Activated naive CD8-positive, alpha-beta T cell (primary cell): ENCODE data around the gene FILIP1.
"Not testable (repeated sequence)": the region's sequence is repeated elsewhere in the genome, so short reads cannot be mapped to it uniquely, and the experiment has no call there.

Experiments
- H3K27ac Mint-ChIP-seq: one replicate; pipeline ENCODE4 v1.8.0; 2021; ENCODE audit warnings: mixed read lengths
- H3K27me3 Mint-ChIP-seq: one replicate; pipeline ENCODE4 v1.8.0; 2021; ENCODE audit warnings: mixed read lengths
- H3K36me3 Mint-ChIP-seq: one replicate; pipeline ENCODE4 v1.8.0; 2021; ENCODE audit warnings: mixed read lengths
- H3K4me1 Mint-ChIP-seq: one replicate; pipeline ENCODE4 v1.8.0; 2021; ENCODE audit warnings: low read depth, mixed read lengths
- H3K4me3 Mint-ChIP-seq: one replicate; pipeline ENCODE4 v1.8.0; 2021; ENCODE audit warnings: mild to moderate bottlenecking, mixed read lengths
- H3K9me3 Mint-ChIP-seq: one replicate; pipeline ENCODE4 v1.8.0; 2021; ENCODE audit warnings: low read depth, mixed read lengths

Gene FILIP1

DNA sequence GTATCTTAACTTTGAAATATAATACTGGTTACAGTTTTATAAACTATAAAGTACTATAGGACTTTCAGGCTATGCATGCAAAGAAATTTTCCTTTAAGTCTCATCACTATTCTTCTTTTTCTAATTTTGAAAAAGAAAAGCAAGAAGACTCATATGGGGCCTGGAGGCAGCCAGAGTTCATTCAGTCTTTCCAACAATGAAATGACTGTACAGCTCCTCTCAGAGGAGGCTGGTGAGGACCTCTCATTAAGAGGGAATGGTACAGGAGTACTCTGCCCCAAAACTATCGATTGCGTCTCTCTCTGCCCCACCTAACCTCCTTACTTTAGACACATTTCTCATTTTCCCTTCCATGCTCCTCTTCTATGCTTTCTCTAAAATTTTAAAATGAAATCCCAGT is 66.3 kb downstream of the FILIP1 start:
- Mint-ChIP-seq H3K4me3 (no peak overlapping the region), H3K9me3 (no peaks in the 10 kb centered on the region), H3K27me3 (peaks cover 2% of the 10 kb centered on the region), H3K36me3 (no peaks in the 10 kb centered on the region), H3K27ac (no peak overlapping the region), H3K4me1 (peaks cover 11% of the 10 kb centered on the region)

DNA sequence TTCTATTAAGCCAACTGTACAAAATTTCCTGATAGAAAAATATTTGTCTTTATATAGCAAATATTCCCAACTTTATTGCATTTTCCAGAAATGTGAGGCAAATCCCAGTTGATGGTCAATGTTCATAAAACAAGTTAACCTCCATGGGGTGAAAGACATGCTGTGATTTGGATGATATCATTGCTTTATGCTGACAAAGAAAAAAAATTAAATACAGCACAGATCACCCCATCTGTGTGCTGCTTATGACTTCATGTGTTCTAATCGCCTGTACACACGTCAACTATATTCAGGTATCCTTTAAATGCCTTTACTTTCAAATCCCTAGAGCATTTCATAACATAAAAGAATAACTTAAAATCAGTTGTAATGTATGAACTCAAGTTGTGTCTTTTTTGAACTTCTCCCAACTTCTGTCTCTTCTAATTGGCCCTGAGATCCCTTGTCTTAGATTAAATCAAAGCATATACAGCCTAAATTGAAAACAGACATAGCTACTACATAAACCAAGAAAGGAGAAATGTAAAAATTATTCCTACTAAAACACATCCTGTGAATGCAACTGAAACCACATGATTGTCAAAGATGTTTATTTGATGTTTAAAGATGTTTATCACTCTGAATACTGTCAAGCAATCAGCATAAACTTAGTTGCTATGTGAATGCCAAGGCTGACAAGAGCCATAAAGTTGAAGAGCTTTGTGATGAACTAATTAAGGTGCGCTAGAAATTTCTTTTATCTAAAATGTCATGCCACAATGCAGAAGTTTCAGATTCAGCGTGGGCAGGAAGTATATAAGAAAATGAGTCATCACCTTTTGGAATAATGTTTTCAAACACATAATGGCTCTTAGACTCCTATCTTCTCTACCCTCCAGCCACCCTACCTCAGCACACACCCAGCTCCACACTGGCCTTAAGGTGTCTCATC is 68.7 kb downstream of the FILIP1 start:
- Mint-ChIP-seq H3K9me3 (no peaks in the 10 kb centered on the region), H3K4me3 (no peak overlapping the region), H3K36me3 (no peaks in the 10 kb centered on the region), H3K27ac (no peak overlapping the region), H3K4me1 (peaks cover 11% of the 10 kb centered on the region), H3K27me3 (peaks cover 2% of the 10 kb centered on the region)

DNA sequence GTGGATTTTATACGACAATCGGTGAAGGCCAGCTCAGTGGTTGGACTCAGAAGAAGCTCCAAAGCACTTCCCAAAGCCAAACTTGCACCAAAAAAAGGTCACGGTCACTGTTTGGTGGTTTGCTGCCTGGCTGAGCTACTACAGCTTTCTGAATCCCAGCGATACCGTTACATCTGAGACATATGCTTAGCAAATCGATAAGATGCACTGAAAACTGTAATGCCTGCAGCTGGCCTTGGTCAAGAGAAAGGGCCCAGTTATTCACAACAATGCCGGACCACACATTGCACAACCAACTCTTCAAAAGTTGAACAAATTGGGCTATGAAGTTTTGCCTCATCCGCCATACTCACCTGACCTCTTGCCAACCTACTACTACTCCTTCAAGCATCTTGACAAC is 70.2 kb downstream of the FILIP1 start:
- Mint-ChIP-seq H3K27me3 (peaks cover 2% of the 10 kb centered on the region), H3K4me1 (peaks cover 11% of the 10 kb centered on the region), H3K4me3 (no peak overlapping the region), H3K9me3 (no peaks in the 10 kb centered on the region), H3K36me3 (no peaks in the 10 kb centered on the region), H3K27ac (no peak overlapping the region)

DNA sequence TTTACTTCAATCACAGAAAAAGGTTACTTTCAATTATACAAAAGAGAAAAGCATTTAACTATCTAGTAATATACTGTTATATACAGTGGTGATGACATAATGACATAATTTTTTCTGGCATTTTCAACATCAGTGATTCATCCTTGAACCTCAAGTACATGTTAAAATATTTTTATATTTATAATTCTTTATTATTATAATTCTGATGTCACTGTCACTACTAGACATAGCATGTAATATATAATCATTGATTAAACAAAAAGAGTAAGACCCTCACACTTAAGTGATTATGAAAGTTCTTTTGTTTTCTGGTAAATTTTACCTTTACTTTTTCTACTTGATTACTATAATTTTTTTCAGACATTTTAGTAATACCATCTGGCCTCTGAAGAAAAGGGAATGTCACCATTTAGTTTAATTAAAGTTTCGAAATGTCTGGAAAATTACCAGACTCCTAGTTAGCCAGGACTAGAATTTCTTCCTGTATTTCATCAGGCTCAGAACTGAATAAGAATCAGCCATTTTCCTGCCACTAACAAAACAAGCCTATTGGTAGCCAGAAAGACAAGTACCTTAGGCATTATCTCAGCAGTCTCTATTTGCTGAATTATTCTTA is 71.5 kb downstream of the FILIP1 start:
- peaks cover 6% of the 10 kb centered on the region for H3K27me3 Mint-ChIP-seq
- H3K4me3 Mint-ChIP-seq: no peak overlapping the region
- no peaks in the 10 kb centered on the region for H3K36me3 Mint-ChIP-seq

DNA sequence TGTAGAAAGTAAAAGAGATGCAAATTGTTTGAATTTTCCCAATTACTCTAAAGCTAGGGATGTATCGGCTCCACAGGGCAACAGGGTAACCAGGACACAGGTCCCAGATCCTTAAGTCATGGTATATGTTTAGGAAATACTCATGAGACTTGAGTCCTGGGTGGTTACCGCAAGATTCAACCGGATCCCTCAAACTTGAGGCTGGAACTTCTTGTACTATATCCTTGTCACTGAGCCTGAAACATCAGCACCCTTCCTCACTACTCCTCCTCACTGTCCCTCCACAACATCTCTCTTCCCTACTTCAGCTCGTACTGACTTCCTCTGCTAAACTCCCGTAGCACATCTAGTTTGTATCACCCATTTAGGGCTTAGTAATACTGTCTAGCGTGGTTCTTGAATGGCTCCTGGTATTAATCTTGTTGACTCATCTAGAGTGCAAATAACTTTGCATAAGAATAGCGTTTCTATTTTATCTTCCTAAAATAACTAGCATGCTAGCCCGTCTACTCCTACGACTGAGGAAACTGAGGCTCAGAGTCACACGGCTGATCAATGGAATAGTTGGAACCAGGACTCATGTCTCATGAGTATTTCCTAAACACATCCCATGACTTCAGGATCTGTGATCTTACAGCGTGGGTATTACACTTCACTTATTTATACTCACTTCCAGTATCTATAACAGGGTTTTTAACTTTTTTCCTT is 72.1 kb downstream of the FILIP1 start:
- Mint-ChIP-seq H3K36me3 (no peaks in the 10 kb centered on the region), H3K27me3 (peaks cover 6% of the 10 kb centered on the region), H3K4me3 (no peak overlapping the region), H3K4me1 (peaks cover 11% of the 10 kb centered on the region), H3K27ac (no peak overlapping the region), H3K9me3 (no peaks in the 10 kb centered on the region)

More for the DNA sequence above, 71.5 kb downstream of the FILIP1 start:
- Mint-ChIP-seq H3K27ac (no peak overlapping the region), H3K9me3 (no peaks in the 10 kb centered on the region), H3K4me1 (peaks cover 11% of the 10 kb centered on the region)

DNA sequence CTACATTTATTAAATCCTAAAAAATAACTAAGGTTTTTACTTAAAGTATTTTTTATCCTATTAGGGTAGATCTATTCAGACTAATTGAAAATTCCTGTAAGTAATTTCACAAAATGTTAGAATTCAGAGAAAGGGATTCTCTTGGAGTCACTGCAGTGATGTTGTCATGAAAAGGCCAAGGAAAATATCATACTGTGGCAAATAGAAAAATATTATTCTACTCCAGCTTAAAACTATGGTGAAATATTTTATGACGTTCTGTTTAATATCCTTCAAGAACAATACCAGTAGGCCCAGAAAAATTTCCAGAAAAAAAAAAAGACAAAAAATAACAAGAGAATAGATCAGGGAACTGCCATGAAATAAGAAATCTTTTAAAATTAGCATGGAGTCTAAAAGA is 73.6 kb downstream of the FILIP1 start:
- Mint-ChIP-seq H3K36me3 (no peaks in the 10 kb centered on the region), H3K27me3 (peaks cover 6% of the 10 kb centered on the region), H3K9me3 (no peaks in the 10 kb centered on the region), H3K4me3 (no peak overlapping the region), H3K27ac (no peak overlapping the region), H3K4me1 (peaks cover 3% of the 10 kb centered on the region)

GRCh38 chr6:75419416-75419815 is 74.2 kb downstream of the FILIP1 start:
- Mint-ChIP-seq H3K27me3 (peaks cover 11% of the 10 kb centered on the region), H3K27ac (no peak overlapping the region), H3K9me3 (no peaks in the 10 kb centered on the region), H3K4me1 (no peaks in the 10 kb centered on the region), H3K4me3 (no peak overlapping the region), H3K36me3 (no peaks in the 10 kb centered on the region)

DNA sequence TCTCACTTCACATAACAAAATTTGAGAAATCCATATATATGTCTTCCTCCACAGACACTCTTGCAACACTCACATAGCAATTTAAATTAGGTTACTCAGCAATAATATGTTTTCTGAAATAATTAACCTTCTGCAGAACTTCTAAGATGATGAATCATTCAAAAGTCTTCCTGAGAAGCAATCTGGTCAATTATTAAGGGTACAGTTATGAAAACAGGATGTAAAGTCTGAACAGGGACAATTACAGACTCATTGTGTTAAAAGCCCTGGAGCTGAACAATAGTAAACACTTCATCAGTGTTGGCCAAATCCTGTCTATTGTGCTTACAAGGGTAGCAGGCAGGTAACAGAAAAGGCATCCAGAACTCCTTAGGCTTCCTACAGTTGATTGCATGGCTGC is 75.4 kb downstream of the FILIP1 start:
- H3K4me1 Mint-ChIP-seq: no peaks in the 10 kb centered on the region
- H3K4me3 Mint-ChIP-seq: no peak overlapping the region
- H3K27me3 Mint-ChIP-seq: peaks cover 22% of the 10 kb centered on the region
- no peak overlapping the region for H3K27ac Mint-ChIP-seq
- H3K36me3 Mint-ChIP-seq: no peaks in the 10 kb centered on the region
- no peaks in the 10 kb centered on the region for H3K9me3 Mint-ChIP-seq

- H3K27me3 Mint-ChIP-seq: peaks cover 22% of the 10 kb centered on the region
Observed at GRCh38 chr6:75416443-75416842, 77.2 kb downstream of the FILIP1 start.

DNA sequence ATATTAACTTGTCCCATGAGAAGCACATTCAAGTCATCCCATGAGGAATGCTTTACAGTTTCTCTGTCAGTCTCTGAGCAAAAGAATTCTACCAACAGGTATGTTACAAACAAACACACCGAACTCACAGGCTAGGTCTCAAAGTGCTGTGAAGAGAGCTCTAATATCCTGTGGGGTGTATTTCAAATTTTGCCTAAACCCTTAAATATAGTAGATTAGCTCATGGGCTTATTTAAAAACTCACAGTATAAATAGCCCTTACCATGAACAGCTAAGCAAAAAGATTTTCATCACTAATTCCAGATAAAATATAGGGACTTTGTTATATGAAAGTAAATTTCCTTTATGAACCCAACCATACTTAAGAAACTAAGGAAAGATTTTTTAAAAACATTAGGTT is 77.8 kb downstream of the FILIP1 start:
- peaks cover 22% of the 10 kb centered on the region for H3K27me3 Mint-ChIP-seq
- H3K4me3 Mint-ChIP-seq: no peak overlapping the region
- no peaks in the 10 kb centered on the region for H3K9me3 Mint-ChIP-seq
- H3K27ac Mint-ChIP-seq: no peak overlapping the region
- H3K4me1 Mint-ChIP-seq: no peaks in the 10 kb centered on the region
- no peaks in the 10 kb centered on the region for H3K36me3 Mint-ChIP-seq

More at GRCh38 chr6:75416443-75416842, 77.2 kb downstream of the FILIP1 start:
- no peaks in the 10 kb centered on the region for H3K9me3 Mint-ChIP-seq
- H3K4me1 Mint-ChIP-seq: no peaks in the 10 kb centered on the region
- H3K27ac Mint-ChIP-seq: no peak overlapping the region
- H3K4me3 Mint-ChIP-seq: no peak overlapping the region
- H3K36me3 Mint-ChIP-seq: no peaks in the 10 kb centered on the region

- H3K27ac Mint-ChIP-seq: no peak overlapping the region
- no peaks in the 10 kb centered on the region for H3K4me1 Mint-ChIP-seq
- no peak overlapping the region for H3K4me3 Mint-ChIP-seq
- H3K9me3 Mint-ChIP-seq: peaks cover 3% of the 10 kb centered on the region
- H3K27me3 Mint-ChIP-seq: peaks cover 23% of the 10 kb centered on the region
- no peaks in the 10 kb centered on the region for H3K36me3 Mint-ChIP-seq
Observed at GRCh38 chr6:75414445-75415021, 79.1 kb downstream of the FILIP1 start.

DNA sequence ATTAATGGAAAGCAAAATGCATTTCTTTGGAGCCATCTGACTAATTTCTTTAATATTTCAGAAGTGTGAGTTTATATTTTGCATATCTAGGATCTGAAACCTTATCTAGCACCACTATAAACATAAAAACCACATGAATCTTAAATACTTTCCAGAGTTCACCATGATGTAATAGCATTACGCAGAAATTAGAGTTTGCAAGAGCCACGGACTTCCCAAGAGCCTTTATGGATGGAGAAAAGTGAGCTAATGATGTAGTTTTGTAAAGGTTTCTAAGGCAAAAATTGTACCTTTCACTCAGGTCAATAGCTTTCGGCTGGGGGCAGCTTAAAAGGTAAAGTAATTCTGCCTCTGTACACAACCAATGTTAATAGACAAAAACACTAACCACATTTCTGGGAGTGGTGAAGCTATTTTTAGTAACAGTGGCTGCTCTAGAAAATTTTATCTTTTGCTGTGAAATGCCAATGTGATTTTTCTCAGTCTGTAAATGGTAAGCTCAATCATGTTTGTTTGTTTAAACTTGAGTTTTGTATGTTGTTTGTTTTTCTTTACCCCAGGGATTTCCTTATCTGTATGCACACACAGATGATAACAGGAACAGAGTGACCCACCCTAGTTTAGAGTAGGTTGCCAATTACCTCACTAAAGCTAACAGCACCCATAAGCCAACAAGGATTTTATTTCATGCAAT is 80.5 kb downstream of the FILIP1 start:
- peaks cover 20% of the 10 kb centered on the region for H3K27me3 Mint-ChIP-seq
- no peak overlapping the region for H3K27ac Mint-ChIP-seq
- peaks cover 3% of the 10 kb centered on the region for H3K9me3 Mint-ChIP-seq
- no peak overlapping the region for H3K4me3 Mint-ChIP-seq
- no peaks in the 10 kb centered on the region for H3K36me3 Mint-ChIP-seq
- H3K4me1 Mint-ChIP-seq: no peaks in the 10 kb centered on the region

DNA sequence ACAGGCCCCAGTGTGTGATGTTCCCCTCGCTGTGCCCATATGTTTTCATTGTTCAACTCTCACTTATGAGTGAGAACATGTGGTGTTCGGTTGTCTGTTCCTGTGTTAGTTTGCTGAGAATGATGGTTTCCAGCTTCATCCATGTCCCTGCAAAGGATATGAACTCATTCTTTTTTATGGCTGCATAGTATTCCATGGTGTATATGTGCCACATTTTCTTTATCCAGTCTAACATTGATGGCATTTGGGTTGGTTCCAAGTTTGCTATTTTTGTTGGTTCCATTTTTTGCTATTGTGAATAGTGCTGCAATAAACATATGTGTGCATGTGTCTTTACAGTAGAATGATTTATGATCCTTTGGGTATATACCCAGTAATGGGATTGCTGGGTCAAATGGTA is 83.0 kb downstream of the FILIP1 start:
- H3K9me3 Mint-ChIP-seq, H3K36me3 Mint-ChIP-seq, H3K4me1 Mint-ChIP-seq, H3K4me3 Mint-ChIP-seq, H3K27ac Mint-ChIP-seq: not testable (repeated sequence)
- H3K27me3 Mint-ChIP-seq: peaks cover 18% of the 10 kb centered on the region

DNA sequence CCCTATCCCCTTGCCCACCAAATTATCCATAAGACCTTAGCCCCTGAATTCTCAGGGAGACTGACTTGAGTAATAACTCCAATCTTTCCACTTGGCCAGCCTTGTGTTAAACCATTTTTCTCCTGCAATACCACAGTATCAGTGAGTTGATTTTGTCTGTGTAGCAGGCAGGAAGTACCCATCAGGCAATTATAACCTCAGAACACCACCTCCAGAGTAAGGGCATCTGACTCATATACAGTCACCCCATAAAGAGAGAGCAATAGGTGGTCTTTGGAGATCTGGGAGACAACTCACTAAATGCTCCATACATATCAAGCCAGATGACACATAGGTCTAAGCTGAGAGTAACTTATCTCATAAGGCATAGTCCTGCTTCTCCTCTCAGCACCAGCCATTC is 83.7 kb downstream of the FILIP1 start:
- Mint-ChIP-seq H3K36me3 (no peaks in the 10 kb centered on the region), H3K4me1 (no peaks in the 10 kb centered on the region), H3K9me3 (peaks cover 3% of the 10 kb centered on the region), H3K4me3 (no peak overlapping the region), H3K27me3 (peaks cover 17% of the 10 kb centered on the region), H3K27ac (no peak overlapping the region)
